Calu3 (cell line): Measurements from ENCODE around the gene PTGFRN. TPM values are rescaled to one million over a fixed set of nuclear protein-coding genes. Genes with fewer than 3 reads are reported as not detected.

Experiments used
- BruUV-seq: library from RNA; stranded (reverse); fragments of 400-500 nt; replicated peaks from 2 replicates; lab custom pipeline; 2021; lab: Mats Ljungman, UMichigan
- CTCF ChIA-PET: fragments of 300-600 bp; sonication (Branson Sonifier 250); formaldehyde crosslinking; loops from one replicate; lab custom pipeline; 2022; ENCODE audit warnings: antibody characterized with exemption; lab: Charles Lee
- DNase-seq: peaks from one replicate; pipeline ENCODE4 v3.0.0; 2022
- H3K27ac Mint-ChIP-seq: one replicate; pipeline ENCODE4 v1.8.0; 2022; ENCODE audit warnings: mixed read lengths; ENCODE audit not compliant: unreplicated experiment
- H3K27me3 Mint-ChIP-seq: one replicate; pipeline ENCODE4 v1.8.0; 2022; ENCODE audit warnings: mixed read lengths; ENCODE audit not compliant: unreplicated experiment
- H3K36me3 Mint-ChIP-seq: one replicate; pipeline ENCODE4 v1.8.0; 2022; ENCODE audit warnings: mild to moderate bottlenecking, moderate library complexity, mixed read lengths; ENCODE audit not compliant: insufficient read depth, unreplicated experiment
- H3K4me1 Mint-ChIP-seq: one replicate; pipeline ENCODE4 v1.8.0; 2022; ENCODE audit warnings: mild to moderate bottlenecking, low read depth, mixed read lengths; ENCODE audit not compliant: unreplicated experiment
- H3K4me3 Mint-ChIP-seq: one replicate; pipeline ENCODE4 v1.8.0; 2022; ENCODE audit warnings: mild to moderate bottlenecking, low read depth, moderate library complexity, mixed read lengths; ENCODE audit not compliant: unreplicated experiment
- H3K9me3 Mint-ChIP-seq: one replicate; pipeline ENCODE4 v1.8.0; 2022; ENCODE audit warnings: low read depth, mixed read lengths; ENCODE audit not compliant: unreplicated experiment
- intact Hi-C: fragments of 100-400 bp; cut with micrococcal nuclease; formaldehyde crosslinking; loops from one replicate; pipeline ENCODE4 v1.10.0; 2022; ENCODE audit not compliant: unreplicated experiment
- total RNA-seq: library from RNA; stranded (reverse); gene quantifications from 2 replicates; pipeline ENCODE4 v1.2.3, GENCODE V29; 2022
- TF ChIP-seq, protein P1 (sequence below): fragments of 200-600 bp; IDR thresholded peaks from one replicate; pipeline ENCODE4 v1.8.0; 2022; ENCODE audit warnings: antibody characterized with exemption; ENCODE audit not compliant: unreplicated experiment

Gene PTGFRN
- total RNA-seq, 1 experiment from 2014 or later, result 44.6 TPM

GRCh38 chr1:116957646-116958045 is 47.9 kb downstream of the PTGFRN start:
- Mint-ChIP-seq H3K36me3 (no peaks in the 10 kb centered on the region), H3K27ac (no peak overlapping the region), H3K27me3 (no peaks in the 10 kb centered on the region), H3K4me3 (no peak overlapping the region), H3K4me1 (no peaks in the 10 kb centered on the region), H3K9me3 (no peaks in the 10 kb centered on the region)
- no peak for DNase-seq
- CTCF ChIA-PET, result no interaction called here
- BruUV-seq, result no TSS peak
- TF ChIP-seq, protein P1, sequence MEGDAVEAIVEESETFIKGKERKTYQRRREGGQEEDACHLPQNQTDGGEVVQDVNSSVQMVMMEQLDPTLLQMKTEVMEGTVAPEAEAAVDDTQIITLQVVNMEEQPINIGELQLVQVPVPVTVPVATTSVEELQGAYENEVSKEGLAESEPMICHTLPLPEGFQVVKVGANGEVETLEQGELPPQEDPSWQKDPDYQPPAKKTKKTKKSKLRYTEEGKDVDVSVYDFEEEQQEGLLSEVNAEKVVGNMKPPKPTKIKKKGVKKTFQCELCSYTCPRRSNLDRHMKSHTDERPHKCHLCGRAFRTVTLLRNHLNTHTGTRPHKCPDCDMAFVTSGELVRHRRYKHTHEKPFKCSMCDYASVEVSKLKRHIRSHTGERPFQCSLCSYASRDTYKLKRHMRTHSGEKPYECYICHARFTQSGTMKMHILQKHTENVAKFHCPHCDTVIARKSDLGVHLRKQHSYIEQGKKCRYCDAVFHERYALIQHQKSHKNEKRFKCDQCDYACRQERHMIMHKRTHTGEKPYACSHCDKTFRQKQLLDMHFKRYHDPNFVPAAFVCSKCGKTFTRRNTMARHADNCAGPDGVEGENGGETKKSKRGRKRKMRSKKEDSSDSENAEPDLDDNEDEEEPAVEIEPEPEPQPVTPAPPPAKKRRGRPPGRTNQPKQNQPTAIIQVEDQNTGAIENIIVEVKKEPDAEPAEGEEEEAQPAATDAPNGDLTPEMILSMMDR, result no peak
- intact Hi-C loops, result no loop called here

DNA sequence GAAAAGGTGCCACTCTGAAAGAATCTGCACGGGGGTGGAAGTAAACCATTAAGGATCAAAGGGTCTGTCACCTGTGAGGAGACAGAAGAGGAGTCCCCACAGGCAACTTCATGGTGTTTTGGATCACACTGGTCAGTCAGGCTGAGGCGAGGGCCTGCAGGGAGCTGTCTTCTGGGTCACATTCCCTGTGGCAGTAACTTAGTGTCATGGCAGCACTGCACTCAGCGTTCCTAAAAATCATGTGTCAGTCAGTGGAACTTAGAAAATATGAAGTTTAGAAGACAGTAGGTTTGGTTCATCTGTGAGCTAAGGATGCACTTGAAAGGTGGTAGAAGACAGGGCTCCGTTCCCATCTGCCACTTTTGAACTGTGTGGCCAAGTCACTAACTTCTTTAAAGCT is 48.4 kb downstream of the PTGFRN start:
- CTCF ChIA-PET, result no interaction called here
- no peak for DNase-seq
- no TSS peak for BruUV-seq
- Mint-ChIP-seq H3K27me3 (no peaks in the 10 kb centered on the region), H3K9me3 (no peaks in the 10 kb centered on the region), H3K36me3 (no peaks in the 10 kb centered on the region), H3K27ac (no peak overlapping the region), H3K4me3 (no peak overlapping the region), H3K4me1 (no peaks in the 10 kb centered on the region)
- intact Hi-C loops, result no loop called here
- TF ChIP-seq, protein P1, result no peak

GRCh38 chr1:116958977-116959376 is 49.3 kb downstream of the PTGFRN start:
- H3K27ac Mint-ChIP-seq, result no peak overlapping the region
- intact Hi-C loops, result no loop called here
- no peaks in the 10 kb centered on the region for H3K4me1 Mint-ChIP-seq
- H3K9me3 Mint-ChIP-seq, result no peaks in the 10 kb centered on the region
- BruUV-seq, result no TSS peak
- no peak for DNase-seq
- no peak overlapping the region for H3K4me3 Mint-ChIP-seq
- H3K27me3 Mint-ChIP-seq, result no peaks in the 10 kb centered on the region
- TF ChIP-seq, protein P1, result no peak
- CTCF ChIA-PET, result no interaction called here
- no peaks in the 10 kb centered on the region for H3K36me3 Mint-ChIP-seq

GRCh38 chr1:116961606-116962005 is 51.9 kb downstream of the PTGFRN start:
- no peaks in the 10 kb centered on the region for H3K4me1 Mint-ChIP-seq
- no TSS peak for BruUV-seq
- no peaks in the 10 kb centered on the region for H3K27me3 Mint-ChIP-seq
- no peak for DNase-seq
- TF ChIP-seq, protein P1, result no peak
- H3K4me3 Mint-ChIP-seq, result no peak overlapping the region
- CTCF ChIA-PET, result no interaction called here
- no peaks in the 10 kb centered on the region for H3K9me3 Mint-ChIP-seq
- intact Hi-C loops, result no loop called here
- H3K36me3 Mint-ChIP-seq, result no peaks in the 10 kb centered on the region
- H3K27ac Mint-ChIP-seq, result no peak overlapping the region
